ENCODE measurements around the gene NRARP. TPM values are rescaled to one million over a fixed set of nuclear protein-coding genes. Genes with fewer than 3 reads are reported as not detected.
"Not testable (repeated sequence)": the region's sequence is repeated elsewhere in the genome, so short reads cannot be mapped to it uniquely, and the experiment has no call there.

The NRARP gene
- total RNA-seq, 1 donor from 2014 or later: 2.2 TPM

GRCh38 chr9:137266162-137266527 lies 35.9 kb downstream of the NRARP start:
- TF ChIP-seq CTCF (conservative IDR thresholded peaks at IDR 0.05; ENCODE audit: low read depth, low read length): no peak
- no peak overlapping the region for H3K4me3 ChIP-seq (ENCODE audit: low read depth, low read length)
- DNase-seq (ENCODE audit: low read depth): no peak

GRCh38 chr9:137265496-137266161 lies 36.4 kb downstream of the NRARP start:
- TF ChIP-seq CTCF (conservative IDR thresholded peaks at IDR 0.05; ENCODE audit: low read depth, low read length): no peak
- no peak for DNase-seq (ENCODE audit: low read depth)
- H3K4me3 ChIP-seq (ENCODE audit: low read depth, low read length): no peak overlapping the region

GRCh38 chr9:137264067-137264466 lies 38.0 kb downstream of the NRARP start:
- DNase-seq (ENCODE audit: low read depth): no peak
- TF ChIP-seq CTCF (conservative IDR thresholded peaks at IDR 0.05; ENCODE audit: low read depth, low read length): no peak
- no peak overlapping the region for H3K4me3 ChIP-seq (ENCODE audit: low read depth, low read length)

- H3K4me3 ChIP-seq (ENCODE audit: low read depth, low read length): no peak overlapping the region
- no peak for TF ChIP-seq CTCF (conservative IDR thresholded peaks at IDR 0.05; ENCODE audit: low read depth, low read length)
- no peak for DNase-seq (ENCODE audit: low read depth)
Observed at GRCh38 chr9:137263506-137263905, 38.6 kb downstream of the NRARP start.

GRCh38 chr9:137262909-137263285 lies 39.2 kb downstream of the NRARP start:
- DNase-seq (ENCODE audit: low read depth): no peak
- TF ChIP-seq CTCF (conservative IDR thresholded peaks at IDR 0.05; ENCODE audit: low read depth, low read length): no peak
- H3K4me3 ChIP-seq (ENCODE audit: low read depth, low read length): no peak overlapping the region

- not testable (repeated sequence) for H3K4me3 ChIP-seq (ENCODE audit: low read depth, low read length); DNase-seq (ENCODE audit: low read depth)
- TF ChIP-seq CTCF (conservative IDR thresholded peaks at IDR 0.05; ENCODE audit: low read depth, low read length): peak; percentile 51
Observed at GRCh38 chr9:137262173-137262908, 39.7 kb downstream of the NRARP start.

GRCh38 chr9:137256856-137257255 lies 45.2 kb downstream of the NRARP start:
- H3K4me3 ChIP-seq (ENCODE audit: low read depth, low read length): peak overlapping the region; percentile 95
- DNase-seq (ENCODE audit: low read depth): no peak
- no peak for TF ChIP-seq CTCF (conservative IDR thresholded peaks at IDR 0.05; ENCODE audit: low read depth, low read length)
